NCI-H446 treated with DMSO at 0.1 percent for 48 hours (cell line): ENCODE data around the gene GNAI2.
"Not testable (repeated sequence)": the region's sequence is repeated elsewhere in the genome, so short reads cannot be mapped to it uniquely, and the experiment has no call there.

Experiments used
- DNase-seq: peaks from one replicate; lab custom pipeline; 2025; lab: John Stamatoyannopoulos, UW

The GNAI2 gene

GRCh38 chr3:50226888-50227389 lies 9.1 kb upstream of the GNAI2 start:
- no peak for DNase-seq

DNA sequence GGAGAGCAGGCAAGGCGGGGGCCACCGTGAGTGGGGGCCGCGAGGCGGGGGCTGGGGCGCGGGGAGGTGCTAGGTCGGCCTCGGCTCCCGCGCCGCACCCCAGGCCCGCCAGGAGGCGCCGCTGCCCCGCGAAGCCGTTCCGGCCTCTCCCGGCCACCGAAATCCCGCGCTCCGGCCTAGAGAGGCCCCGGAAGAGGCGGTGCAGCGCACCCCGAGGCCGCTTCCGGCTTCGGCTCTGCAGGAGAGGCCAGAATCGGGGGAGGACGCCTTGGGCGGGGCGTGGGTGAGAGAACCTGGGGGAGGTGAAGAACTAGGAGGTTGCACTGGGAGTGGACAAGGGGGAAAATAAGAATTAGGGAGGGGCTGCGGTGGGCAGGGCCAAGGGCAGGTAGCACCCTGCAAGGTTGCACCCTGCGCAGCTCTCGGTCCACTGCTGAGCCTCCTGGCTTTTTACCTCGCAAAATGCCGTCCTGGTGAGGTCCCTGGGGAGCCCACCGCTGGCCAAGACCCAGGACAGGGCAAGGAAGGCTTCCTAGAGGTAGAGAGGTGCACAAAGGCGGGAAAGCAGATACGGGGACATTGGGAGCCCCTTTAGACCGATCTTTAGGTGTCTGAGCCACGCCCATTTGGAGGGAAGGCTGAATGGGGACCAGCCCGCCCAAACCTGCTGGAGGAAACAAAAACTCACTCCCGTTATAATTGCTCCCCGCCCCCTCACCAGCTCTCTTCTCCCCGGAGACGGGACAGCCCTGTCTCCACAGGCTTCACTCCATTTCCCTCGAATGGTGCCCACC lies 8.4 kb upstream of the GNAI2 start:
- peak; percentile 49 for DNase-seq

DNA sequence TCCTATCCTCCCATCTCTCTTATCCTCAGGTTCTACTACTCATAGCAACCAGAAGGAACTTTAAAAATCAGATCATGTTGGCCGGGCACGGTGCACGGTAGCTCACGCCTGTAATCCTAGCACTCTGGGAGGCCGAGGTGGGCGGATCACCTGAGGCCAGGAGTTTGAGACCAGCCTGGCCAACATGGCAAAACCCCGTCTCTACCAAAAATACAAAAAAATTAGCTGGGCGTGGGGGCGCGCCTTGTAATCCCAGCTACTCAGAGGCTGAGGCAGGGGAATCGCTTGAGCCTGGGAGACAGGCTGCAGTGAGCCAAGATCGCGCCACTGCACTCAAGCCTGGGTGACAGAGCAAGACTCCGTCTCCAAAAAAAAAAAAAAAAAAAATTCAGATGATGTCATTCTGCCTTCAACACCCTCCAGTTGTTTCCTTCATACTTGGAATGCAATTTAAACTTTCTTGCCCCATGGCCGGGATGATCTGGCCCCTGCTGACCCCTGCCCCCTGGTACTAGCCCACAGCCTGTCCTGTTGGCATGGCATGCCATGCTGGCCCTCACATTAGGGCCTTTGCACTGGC lies 7.7 kb upstream of the GNAI2 start:
- DNase-seq = not testable (repeated sequence)

- DNase-seq = no peak
Measured at GRCh38 chr3:50229490-50229889, 6.5 kb upstream of the GNAI2 start.

- DNase-seq = no peak
Measured at GRCh38 chr3:50230104-50230793, 5.8 kb upstream of the GNAI2 start.

GRCh38 chr3:50230794-50231125 lies 5.2 kb upstream of the GNAI2 start:
- DNase-seq = no peak

DNA sequence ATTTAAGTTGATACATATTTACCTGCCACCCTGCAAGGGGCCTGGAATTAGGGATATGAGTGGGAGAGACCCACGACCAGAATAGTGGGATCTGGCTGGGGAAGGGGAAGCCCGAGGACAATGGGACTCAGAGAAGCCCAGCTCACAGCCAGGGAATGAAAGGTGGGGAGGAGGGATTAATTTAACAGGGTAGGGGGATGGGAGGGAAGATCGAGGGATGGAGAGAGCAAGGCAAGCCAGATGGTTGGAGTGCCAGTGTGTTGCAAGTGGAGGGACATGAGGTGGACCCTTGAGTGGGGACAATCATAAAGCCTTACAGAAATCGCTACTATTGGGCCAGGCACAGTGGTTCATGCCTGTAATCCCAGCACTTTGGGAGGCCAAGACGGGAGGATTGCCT lies 4.4 kb upstream of the GNAI2 start:
- no peak for DNase-seq

DNA sequence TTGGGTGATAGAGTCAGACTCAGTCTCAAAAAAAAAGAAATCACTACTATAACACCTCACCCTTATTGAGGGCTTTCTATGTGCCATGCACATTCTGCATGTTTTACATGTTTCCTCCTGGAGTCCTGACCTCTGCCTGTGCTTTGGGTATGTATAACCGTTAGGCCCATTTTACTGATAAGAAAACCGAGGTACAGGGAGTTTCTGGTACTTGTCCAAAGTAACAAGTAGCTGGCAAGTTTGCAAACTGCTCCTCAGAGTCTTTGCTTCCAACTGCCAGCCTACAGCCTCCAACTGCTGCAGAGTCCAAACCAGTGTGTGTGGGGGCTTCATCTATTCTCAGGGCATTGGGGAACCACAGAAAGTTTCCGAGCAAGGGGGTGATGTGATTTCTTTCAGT lies 3.7 kb upstream of the GNAI2 start:
- no peak for DNase-seq

DNA sequence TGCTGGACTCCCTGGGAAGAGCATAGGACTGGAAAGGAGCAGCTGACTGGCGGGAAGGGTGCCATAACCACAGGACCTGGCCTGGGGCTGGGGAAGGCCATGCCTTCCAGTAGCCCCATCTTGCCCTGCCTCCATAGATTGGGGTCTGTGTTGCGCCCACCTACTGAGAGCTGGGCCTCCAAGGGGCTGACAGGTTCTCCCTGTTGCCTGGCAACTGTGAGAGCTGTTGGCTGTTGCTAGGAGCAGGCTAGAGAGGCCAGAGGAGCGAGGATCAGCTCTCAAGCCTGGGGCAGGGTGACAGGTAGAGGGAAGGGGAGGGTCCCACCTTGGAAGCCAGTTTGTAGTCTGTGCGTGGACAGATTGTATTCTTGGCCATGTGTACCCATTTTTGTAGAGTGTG lies 2.8 kb upstream of the GNAI2 start:
- no peak for DNase-seq

GRCh38 chr3:50236484-50237132 lies 604 bp downstream of the GNAI2 start:
- DNase-seq = no peak

GRCh38 chr3:50237133-50237651 lies 1.2 kb downstream of the GNAI2 start:
- DNase-seq = no peak

GRCh38 chr3:50237754-50238548 lies 1.9 kb downstream of the GNAI2 start:
- DNase-seq = no peak

DNA sequence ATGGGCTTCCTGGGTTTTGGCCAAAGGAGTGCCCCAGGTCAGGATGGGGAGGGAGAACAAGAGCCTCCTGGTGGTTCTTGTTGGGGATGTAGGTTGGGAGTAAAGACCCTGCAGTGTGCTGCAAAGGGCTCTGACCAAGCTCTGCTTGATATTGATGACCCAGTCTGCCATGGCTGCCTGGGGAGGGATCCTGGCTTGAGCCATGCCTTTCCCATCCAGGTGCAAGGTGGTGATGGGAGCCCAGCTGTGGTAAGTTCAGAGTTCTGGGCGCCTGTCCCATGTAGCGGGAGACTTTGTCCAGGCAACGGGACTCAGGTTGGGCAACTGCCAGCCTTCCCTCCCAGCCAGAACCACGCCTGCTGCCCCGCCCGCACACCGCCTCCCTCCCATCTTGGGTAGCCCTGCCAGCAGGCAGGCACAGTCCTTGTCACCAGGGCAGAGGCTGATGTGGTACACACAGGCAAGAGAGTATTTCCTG lies 2.6 kb downstream of the GNAI2 start:
- DNase-seq = no peak

GRCh38 chr3:50239649-50240048 lies 3.6 kb downstream of the GNAI2 start:
- DNase-seq = no peak

- DNase-seq = no peak
Measured at GRCh38 chr3:50241163-50241562, 5.2 kb downstream of the GNAI2 start.

- DNase-seq = no peak
Measured at GRCh38 chr3:50241713-50242380, 5.8 kb downstream of the GNAI2 start.

- no peak for DNase-seq
Measured at GRCh38 chr3:50242381-50242770, 6.4 kb downstream of the GNAI2 start.

- no peak for DNase-seq
Measured at GRCh38 chr3:50242851-50243542, 7.0 kb downstream of the GNAI2 start.

DNA sequence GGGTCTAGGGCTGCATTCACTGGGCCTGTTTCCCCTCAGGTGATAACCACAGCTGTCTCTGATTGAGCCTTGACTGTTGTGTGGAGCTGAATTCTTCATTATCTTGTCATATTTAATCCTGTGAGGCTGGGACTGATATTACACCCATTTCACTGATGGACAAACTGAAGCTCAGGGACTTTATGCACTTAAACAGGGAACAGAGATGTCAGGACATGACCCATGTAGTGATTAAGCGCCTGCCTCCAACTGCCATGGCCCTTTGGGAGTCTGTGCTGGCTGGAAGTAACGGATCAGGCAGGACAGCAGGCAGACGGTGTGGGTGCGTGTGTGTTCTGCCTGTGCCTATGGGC lies 7.5 kb downstream of the GNAI2 start:
- no peak for DNase-seq

GRCh38 chr3:50244813-50245212 lies 8.8 kb downstream of the GNAI2 start:
- not testable (repeated sequence) for DNase-seq
